ENCODE data around the gene RC3H1. TPM values are rescaled to one million over a fixed set of nuclear protein-coding genes. Genes with fewer than 3 reads are reported as not detected.
"Not testable (repeated sequence)": the region's sequence is repeated elsewhere in the genome, so short reads cannot be mapped to it uniquely, and the experiment has no call there.

Gene RC3H1
- total and polyA plus RNA-seq, 9 donors = 5.2 to 21.6 (median 9.7) TPM

- no peaks in the 10 kb centered on the region for H3K4me1 ChIP-seq (ENCODE audit: control insufficient read depth, insufficient read depth, low read length)
- H3K27ac ChIP-seq (ENCODE audit: low read length) = no peak overlapping the region
- WGBS (ENCODE audit: insufficient coverage) = 60% methylated on average over 4 of the region's 6 CpGs
- no peaks in the 10 kb centered on the region for H3K27me3 ChIP-seq (ENCODE audit: control insufficient read depth, insufficient read depth, low read length)
- peak; percentile 84 for DNase-seq
- H3K9me3 ChIP-seq (replicated peaks; ENCODE audit: control insufficient read depth, low read depth, low read length) = no peaks in the 10 kb centered on the region
- H3K36me3 ChIP-seq (ENCODE audit: control insufficient read depth, insufficient read depth, low read length) = no peaks in the 10 kb centered on the region
- no peak overlapping the region for H3K4me3 ChIP-seq (ENCODE audit: low read length)
These were observed 29.8 kb upstream of the RC3H1 start for GRCh38 chr1:174051956-174052355.

GRCh38 chr1:174049514-174049913, 27.4 kb upstream of the RC3H1 start:
- Histone ChIP-seq H3K4me1 (ENCODE audit: control insufficient read depth, insufficient read depth, low read length) (no peaks in the 10 kb centered on the region), H3K27me3 (ENCODE audit: control insufficient read depth, insufficient read depth, low read length) (no peaks in the 10 kb centered on the region), H3K4me3 (ENCODE audit: low read length) (no peak overlapping the region), H3K27ac (ENCODE audit: low read length) (no peak overlapping the region), H3K9me3 (replicated peaks; ENCODE audit: control insufficient read depth, low read depth, low read length) (no peaks in the 10 kb centered on the region), H3K36me3 (ENCODE audit: control insufficient read depth, insufficient read depth, low read length) (no peaks in the 10 kb centered on the region)
- WGBS (ENCODE audit: insufficient coverage) = 90% methylated on average over 2 of the region's 2 CpGs
- no peak for DNase-seq

- no peak for DNase-seq
- Histone ChIP-seq H3K36me3 (ENCODE audit: control insufficient read depth, insufficient read depth, low read length) (no peaks in the 10 kb centered on the region), H3K9me3 (replicated peaks; ENCODE audit: control insufficient read depth, low read depth, low read length) (no peaks in the 10 kb centered on the region), H3K4me1 (ENCODE audit: control insufficient read depth, insufficient read depth, low read length) (no peaks in the 10 kb centered on the region), H3K27ac (ENCODE audit: low read length) (no peak overlapping the region), H3K27me3 (ENCODE audit: control insufficient read depth, insufficient read depth, low read length) (no peaks in the 10 kb centered on the region), H3K4me3 (ENCODE audit: low read length) (no peak overlapping the region)
- WGBS (ENCODE audit: insufficient coverage) = 20% methylated on average over 1 of the region's 4 CpGs
These were observed 22.5 kb upstream of the RC3H1 start for GRCh38 chr1:174044418-174045222.

GRCh38 chr1:174042509-174042908, 20.4 kb upstream of the RC3H1 start:
- H3K9me3 ChIP-seq (replicated peaks; ENCODE audit: control insufficient read depth, low read depth, low read length); H3K36me3 ChIP-seq (ENCODE audit: control insufficient read depth, insufficient read depth, low read length); H3K27me3 ChIP-seq (ENCODE audit: control insufficient read depth, insufficient read depth, low read length); H3K4me3 ChIP-seq (ENCODE audit: low read length); H3K4me1 ChIP-seq (ENCODE audit: control insufficient read depth, insufficient read depth, low read length); DNase-seq; H3K27ac ChIP-seq (ENCODE audit: low read length): not testable (repeated sequence)
- WGBS (ENCODE audit: insufficient coverage) = 36% methylated on average over 2 of the region's 5 CpGs

GRCh38 chr1:174041369-174041768, 19.2 kb upstream of the RC3H1 start:
- no peaks in the 10 kb centered on the region for H3K27me3 ChIP-seq (ENCODE audit: control insufficient read depth, insufficient read depth, low read length)
- no peak for DNase-seq
- no peak overlapping the region for H3K27ac ChIP-seq (ENCODE audit: low read length)
- no peaks in the 10 kb centered on the region for H3K4me1 ChIP-seq (ENCODE audit: control insufficient read depth, insufficient read depth, low read length)
- no CpG with 5 or more reads among the region's 1 CpG for WGBS (ENCODE audit: insufficient coverage)
- H3K9me3 ChIP-seq (replicated peaks; ENCODE audit: control insufficient read depth, low read depth, low read length) = no peaks in the 10 kb centered on the region
- no peak overlapping the region for H3K4me3 ChIP-seq (ENCODE audit: low read length)
- no peaks in the 10 kb centered on the region for H3K36me3 ChIP-seq (ENCODE audit: control insufficient read depth, insufficient read depth, low read length)

GRCh38 chr1:174040387-174040786, 18.2 kb upstream of the RC3H1 start:
- no peak overlapping the region for H3K27ac ChIP-seq (ENCODE audit: low read length)
- DNase-seq = peak; percentile 31
- H3K9me3 ChIP-seq (replicated peaks; ENCODE audit: control insufficient read depth, low read depth, low read length) = no peaks in the 10 kb centered on the region
- H3K4me3 ChIP-seq (ENCODE audit: low read length) = no peak overlapping the region
- H3K36me3 ChIP-seq (ENCODE audit: control insufficient read depth, insufficient read depth, low read length) = no peaks in the 10 kb centered on the region
- no peaks in the 10 kb centered on the region for H3K4me1 ChIP-seq (ENCODE audit: control insufficient read depth, insufficient read depth, low read length)
- no CpG with 5 or more reads among the region's 2 CpGs for WGBS (ENCODE audit: insufficient coverage)
- H3K27me3 ChIP-seq (ENCODE audit: control insufficient read depth, insufficient read depth, low read length) = no peaks in the 10 kb centered on the region

- no CpG with 5 or more reads among the region's 1 CpG for WGBS (ENCODE audit: insufficient coverage)
- no peaks in the 10 kb centered on the region for H3K4me1 ChIP-seq (ENCODE audit: control insufficient read depth, insufficient read depth, low read length)
- H3K27me3 ChIP-seq (ENCODE audit: control insufficient read depth, insufficient read depth, low read length) = no peaks in the 10 kb centered on the region
- no peaks in the 10 kb centered on the region for H3K36me3 ChIP-seq (ENCODE audit: control insufficient read depth, insufficient read depth, low read length)
- peak; percentile 7 for DNase-seq
- H3K4me3 ChIP-seq (ENCODE audit: low read length) = no peak overlapping the region
- H3K27ac ChIP-seq (ENCODE audit: low read length) = no peak overlapping the region
- H3K9me3 ChIP-seq (replicated peaks; ENCODE audit: control insufficient read depth, low read depth, low read length) = no peaks in the 10 kb centered on the region
These were observed 16.9 kb upstream of the RC3H1 start for GRCh38 chr1:174039027-174039426.

GRCh38 chr1:174036798-174037197, 14.6 kb upstream of the RC3H1 start:
- peaks cover 2% of the 10 kb centered on the region for H3K27me3 ChIP-seq (ENCODE audit: control insufficient read depth, insufficient read depth, low read length)

GRCh38 chr1:174036204-174036603, 14.0 kb upstream of the RC3H1 start:
- Histone ChIP-seq H3K4me1 (ENCODE audit: control insufficient read depth, insufficient read depth, low read length) (no peaks in the 10 kb centered on the region), H3K27me3 (ENCODE audit: control insufficient read depth, insufficient read depth, low read length) (peaks cover 2% of the 10 kb centered on the region), H3K9me3 (replicated peaks; ENCODE audit: control insufficient read depth, low read depth, low read length) (no peaks in the 10 kb centered on the region), H3K36me3 (ENCODE audit: control insufficient read depth, insufficient read depth, low read length) (no peaks in the 10 kb centered on the region), H3K27ac (ENCODE audit: low read length) (no peak overlapping the region), H3K4me3 (ENCODE audit: low read length) (no peak overlapping the region)
- no CpG with 5 or more reads among the region's 2 CpGs for WGBS (ENCODE audit: insufficient coverage)
- DNase-seq = no peak

More at GRCh38 chr1:174036798-174037197, 14.6 kb upstream of the RC3H1 start:
- Histone ChIP-seq H3K4me3 (ENCODE audit: low read length) (no peak overlapping the region), H3K36me3 (ENCODE audit: control insufficient read depth, insufficient read depth, low read length) (no peaks in the 10 kb centered on the region), H3K4me1 (ENCODE audit: control insufficient read depth, insufficient read depth, low read length) (no peaks in the 10 kb centered on the region), H3K9me3 (replicated peaks; ENCODE audit: control insufficient read depth, low read depth, low read length) (no peaks in the 10 kb centered on the region), H3K27ac (ENCODE audit: low read length) (no peak overlapping the region)
- peak; percentile 23 for DNase-seq

GRCh38 chr1:174032671-174033222, 10.6 kb upstream of the RC3H1 start:
- H3K4me3 ChIP-seq (ENCODE audit: low read length) = no peak overlapping the region
- no peaks in the 10 kb centered on the region for H3K9me3 ChIP-seq (replicated peaks; ENCODE audit: control insufficient read depth, low read depth, low read length)
- H3K36me3 ChIP-seq (ENCODE audit: control insufficient read depth, insufficient read depth, low read length) = no peaks in the 10 kb centered on the region
- H3K27ac ChIP-seq (ENCODE audit: low read length) = no peak overlapping the region
- H3K4me1 ChIP-seq (ENCODE audit: control insufficient read depth, insufficient read depth, low read length) = no peaks in the 10 kb centered on the region
- peaks cover 2% of the 10 kb centered on the region for H3K27me3 ChIP-seq (ENCODE audit: control insufficient read depth, insufficient read depth, low read length)
- no CpG with 5 or more reads among the region's 1 CpG for WGBS (ENCODE audit: insufficient coverage)
- no peak for DNase-seq

All from muscle of leg (tissue), 11 donors.